Aorta (tissue), 5 donors: ENCODE data around the gene TRIM9. TPM values are rescaled to one million over a fixed set of nuclear protein-coding genes. Genes with fewer than 3 reads are reported as not detected.
"Not testable (repeated sequence)": the region's sequence is repeated elsewhere in the genome, so short reads cannot be mapped to it uniquely, and the experiment has no call there.

Experiments
- ATAC-seq: fragments of 200-7000 bp; cut with Tn5 transposase; one replicate; pipeline ENCODE4 v1.9.1; 2022; ENCODE audit warnings: moderate library complexity; ENCODE audit not compliant: low FRiP score
- DNase-seq, 2 donors: peaks; one replicate each; pipeline ENCODE4 v3.0.0-alpha.2; 2020
- H3K27ac ChIP-seq, 2 donors: one replicate each; pipeline ENCODE4 v1.5.1; 2013; ENCODE audit warnings: low read length in 2 of 2, mild to moderate bottlenecking in 2 of 2, moderate library complexity in 2 of 2, control low read depth in 1 of 2, inconsistent platforms in 1 of 2, low read depth in 1 of 2
- H3K27me3 ChIP-seq, 2 donors: one replicate each; pipeline ENCODE4 v1.6.1; 2013; ENCODE audit warnings: control low read depth in 1 of 2, low read length in 1 of 2, mild to moderate bottlenecking in 1 of 2, moderate library complexity in 1 of 2; ENCODE audit not compliant: insufficient read depth in 2 of 2, control insufficient read depth in 1 of 2
- H3K36me3 ChIP-seq, 2 donors: one replicate each; pipeline ENCODE4 v1.6.1; 2013; ENCODE audit warnings: control low read depth in 1 of 2, low read length in 1 of 2, mild to moderate bottlenecking in 1 of 2; ENCODE audit not compliant: insufficient read depth in 2 of 2, control insufficient read depth in 1 of 2
- H3K4me1 ChIP-seq, 2 donors: one replicate each; pipeline ENCODE4 v1.6.1; 2013; ENCODE audit warnings: low read length in 2 of 2, control low read depth in 1 of 2, mild to moderate bottlenecking in 1 of 2, moderate library complexity in 1 of 2; ENCODE audit not compliant: insufficient read depth in 2 of 2, control insufficient read depth in 1 of 2
- H3K4me3 ChIP-seq, 2 donors: one replicate each; pipeline ENCODE4 v1.5.1; 2013; ENCODE audit warnings: low read length in 2 of 2, control low read depth in 1 of 2, mild to moderate bottlenecking in 1 of 2
- H3K9me3 ChIP-seq: one replicate; pipeline ENCODE4 v1.6.1; 2013; ENCODE audit warnings: mild to moderate bottlenecking, low read length; ENCODE audit not compliant: control insufficient read depth
- WGBS, 2 donors: extraction: QIAGEN DNeasy Blood & Tissue Kit; methylation state at CpG; one replicate each; pipeline ENCODE4 v1.1.7; 2013; 5-methylcytosine and 5-hydroxymethylcytosine counted together
- intact Hi-C, 2 donors: fragments of 100-400 bp; cut with DNase I; formaldehyde crosslinking; loops; one replicate each; pipeline versions ENCODE4 v1.14.2 to v1.15.0; 2022
- polyA plus RNA-seq, 2 donors: library from polyadenylated mRNA; stranded (reverse); fragments of 200-250 nt; gene quantifications; one replicate each; pipeline ENCODE4 v1.2.3, GENCODE V29; 2013
- total RNA-seq, 2 donors: library from RNA; stranded (reverse); fragmentation: NEBNext Ultra II Directional; extraction: Animal tissue kit (Norgen Biotek cat#: 25700); gene quantifications; one replicate each; pipeline ENCODE4 v1.2.1, GENCODE V29; 2021
- donor health status: healthy with polysubstance abuse.
- donor health status: Bipolar disorder and iron deficiency.
- donor health status: DM: no; HTN: no; CAD: no.
- donor health status: DM: no; HTN: no; CAD: no.
- donor health status: DM: yes; HTN: yes; CAD: no.

The TRIM9 gene
- total and polyA plus RNA-seq, 4 donors = 0.23 to 7.9 (median 0.76) TPM

DNA sequence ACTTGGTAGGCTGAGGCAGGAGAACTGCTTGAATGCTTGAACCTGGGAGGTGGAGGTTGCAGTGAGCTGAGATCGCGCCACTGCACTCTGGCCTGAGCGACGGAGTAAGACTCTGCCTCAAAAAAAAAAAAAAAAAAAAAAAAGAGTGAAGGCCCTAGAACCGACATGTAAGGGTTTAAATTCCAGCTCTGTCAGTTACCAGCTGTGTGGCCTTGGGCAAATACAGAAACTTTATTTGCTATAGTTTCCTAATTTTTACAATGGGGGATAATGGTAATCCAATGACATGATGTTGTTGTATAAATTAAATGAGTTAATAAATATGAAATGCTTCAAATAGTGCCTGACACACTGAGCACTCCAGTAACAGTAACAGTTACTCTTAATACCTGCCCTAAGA, 131.0 kb downstream of the TRIM9 start:
- H3K4me3 ChIP-seq = no peak overlapping the region
- H3K36me3 ChIP-seq = no peaks in the 10 kb centered on the region
- ATAC-seq (no peak), DNase-seq (no peak)
- H3K27me3 ChIP-seq = no peaks in the 10 kb centered on the region
- no peaks in the 10 kb centered on the region for H3K9me3 ChIP-seq
- 93 to 96% methylated on average over 5 of the region's 5 CpGs for WGBS, 2 donors
- intact Hi-C loops = loop anchor here in 1 of 2 donors (2.0 kb wide), 1 partner anchor 51 kb away; no protein-coding TSS in a partner anchor
- no peaks in the 10 kb centered on the region for H3K4me1 ChIP-seq
- no peak overlapping the region for H3K27ac ChIP-seq

DNA sequence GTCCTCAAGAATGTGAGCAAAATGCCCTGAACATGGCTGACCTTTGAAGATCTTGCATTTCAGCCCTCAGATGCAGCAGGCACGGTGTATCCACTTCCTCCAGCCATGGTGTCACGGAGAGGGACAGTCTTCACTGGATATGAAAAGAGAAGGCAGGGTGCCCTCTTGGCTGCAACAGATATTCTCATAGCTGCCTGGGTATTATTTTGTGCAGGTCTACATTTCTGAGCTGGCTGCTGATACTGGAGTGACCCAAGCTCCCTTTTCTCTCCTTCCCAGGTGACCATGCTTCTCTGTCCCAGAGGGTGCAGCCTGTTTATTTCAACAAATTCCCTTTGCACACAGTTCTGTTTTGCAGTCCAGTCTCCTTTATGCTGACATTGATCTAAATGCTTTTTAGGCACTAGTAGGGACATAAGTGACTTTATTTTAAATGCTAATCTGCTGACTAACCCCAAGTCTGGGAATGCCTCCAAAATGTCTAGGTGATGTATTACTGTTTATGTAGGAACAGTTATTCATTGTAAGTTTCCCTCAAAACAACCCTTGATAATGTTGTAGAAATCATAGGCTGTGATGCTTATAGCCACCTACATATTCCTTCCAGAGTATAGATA, 133.2 kb downstream of the TRIM9 start:
- WGBS, 2 donors = 0 to 5% methylated on average over 2 of the region's 2 CpGs
- DNase-seq (no peak), ATAC-seq (peak; percentile 79)
- H3K36me3 ChIP-seq = no peaks in the 10 kb centered on the region
- H3K4me3 ChIP-seq = no peak overlapping the region
- intact Hi-C loops = loop anchor here in 1 of 2 donors (2.0 kb wide), 1 partner anchor 53 kb away; no protein-coding TSS in a partner anchor
- H3K9me3 ChIP-seq = no peaks in the 10 kb centered on the region
- H3K27me3 ChIP-seq = no peaks in the 10 kb centered on the region
- peak overlapping the region in 1 of 2 donors; percentile 48 for H3K27ac ChIP-seq
- H3K4me1 ChIP-seq = no peaks in the 10 kb centered on the region

GRCh38 chr14:50957296-50957695, 137.6 kb downstream of the TRIM9 start:
- no peak overlapping the region for H3K4me3 ChIP-seq
- no peak overlapping the region for H3K27ac ChIP-seq
- peak; percentile 64 for ATAC-seq
- intact Hi-C loops = loop anchor here in 1 of 2 donors (5.0 kb wide), 1 partner anchor 260 kb away; no protein-coding TSS in a partner anchor
- no peaks in the 10 kb centered on the region for H3K36me3 ChIP-seq
- H3K27me3 ChIP-seq = no peaks in the 10 kb centered on the region
- DNase-seq = no peak
- no peaks in the 10 kb centered on the region for H3K9me3 ChIP-seq
- no peaks in the 10 kb centered on the region for H3K4me1 ChIP-seq
- 13 to 23% methylated on average over 3 of the region's 3 CpGs for WGBS, 2 donors

DNA sequence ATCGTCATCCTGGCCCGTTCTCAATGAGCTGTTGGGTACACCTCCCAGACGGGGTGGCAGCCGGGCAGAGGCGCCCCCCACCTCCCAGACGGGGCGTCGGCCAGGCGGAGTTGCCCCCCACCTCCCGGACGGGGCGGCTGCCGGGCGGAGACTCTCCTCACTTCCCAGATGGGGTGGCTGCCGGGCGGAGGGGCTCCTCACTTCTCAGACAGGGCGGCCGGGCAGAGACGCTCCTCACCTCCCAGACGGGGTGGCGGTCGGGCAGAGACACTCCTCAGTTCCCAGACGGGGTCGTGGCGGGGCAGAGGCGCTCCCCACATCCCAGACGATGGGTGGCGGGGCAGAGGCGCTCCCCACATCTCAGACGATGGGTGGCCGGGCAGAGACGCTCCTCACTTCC, 138.5 kb downstream of the TRIM9 start:
- H3K27me3 ChIP-seq, H3K36me3 ChIP-seq, H3K4me3 ChIP-seq, ATAC-seq, H3K4me1 ChIP-seq, H3K9me3 ChIP-seq, H3K27ac ChIP-seq, DNase-seq: not testable (repeated sequence)
- intact Hi-C loops = loop anchor here in 1 of 2 donors (5.0 kb wide), 1 partner anchor 261 kb away; no protein-coding TSS in a partner anchor
- 91 to 94% methylated on average over 28 to 32 of the region's 32 CpGs for WGBS, 2 donors

DNA sequence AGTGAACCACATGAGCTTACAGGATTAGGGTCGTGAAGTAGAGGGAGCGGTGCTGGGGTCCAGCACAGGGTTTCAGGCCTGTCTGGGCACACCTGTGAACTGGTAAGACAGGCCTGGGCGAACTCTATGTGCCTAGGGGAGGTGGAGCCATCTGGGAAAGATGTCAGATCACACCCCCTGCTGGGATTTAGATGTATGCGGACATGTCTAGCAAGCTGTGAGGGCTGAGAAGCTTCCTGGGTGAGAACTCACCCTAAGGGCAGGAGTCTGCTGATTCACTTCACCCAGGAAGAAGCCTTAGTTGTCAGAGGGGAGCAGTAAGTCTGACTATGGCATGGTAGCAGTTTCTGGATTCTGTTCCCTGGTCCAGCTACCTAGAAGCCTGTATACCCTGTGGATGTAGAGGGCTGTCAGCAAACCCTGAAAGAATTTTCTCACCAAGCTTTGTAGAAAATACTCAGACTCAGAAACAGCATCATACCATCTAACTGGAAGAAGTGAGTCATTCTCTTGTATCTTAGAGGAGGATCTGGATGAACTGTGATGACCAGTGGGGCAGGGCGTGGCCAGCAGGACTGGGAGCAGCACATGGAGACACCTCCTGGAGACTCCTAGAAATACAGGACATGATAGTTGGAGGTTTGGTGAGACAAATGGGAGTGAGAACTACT, 139.4 kb downstream of the TRIM9 start:
- Histone ChIP-seq H3K27me3 (no peaks in the 10 kb centered on the region), H3K4me1 (no peaks in the 10 kb centered on the region), H3K36me3 (no peaks in the 10 kb centered on the region), H3K4me3 (no peak overlapping the region), H3K9me3 (no peaks in the 10 kb centered on the region), H3K27ac (no peak overlapping the region)
- ATAC-seq = peak; percentile 73
- intact Hi-C loops = loop anchor here (2.0 to 5.0 kb wide), 2 partner anchors 262 to 265 kb away; no protein-coding TSS in a partner anchor
- DNase-seq = peak; percentile 79 to 86
- 90 to 91% methylated on average over 5 of the region's 5 CpGs for WGBS, 2 donors

DNA sequence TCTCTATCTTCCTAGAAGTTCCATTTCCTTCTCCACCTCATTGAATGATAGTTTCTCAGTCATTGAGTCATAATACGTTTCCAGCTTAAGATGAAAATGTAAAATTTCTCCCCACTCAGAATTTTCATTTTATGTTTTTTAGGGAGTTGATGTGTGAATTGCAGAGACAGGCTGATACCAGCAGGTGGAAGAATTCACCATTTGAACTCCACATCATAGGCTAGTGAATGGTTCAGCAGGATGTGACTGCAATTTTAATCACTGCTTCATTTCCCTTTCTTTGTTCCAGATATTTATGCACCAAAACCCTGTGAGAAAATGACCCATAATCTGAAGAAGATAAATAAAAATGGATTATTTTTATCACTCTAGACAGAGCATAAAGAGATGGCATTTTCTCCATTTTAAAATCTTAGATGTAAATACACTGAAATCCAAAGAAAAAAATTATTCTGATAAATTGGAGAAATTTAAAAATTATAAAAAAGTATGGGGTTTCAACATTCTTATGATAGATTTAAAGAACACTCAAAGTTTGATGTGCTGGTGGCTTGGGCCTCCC, 140.0 kb downstream of the TRIM9 start:
- no peaks in the 10 kb centered on the region for H3K36me3 ChIP-seq
- 45 to 47% methylated on average over 1 of the region's 1 CpG for WGBS, 2 donors
- H3K4me1 ChIP-seq = no peaks in the 10 kb centered on the region
- no peak overlapping the region for H3K27ac ChIP-seq
- intact Hi-C loops = loop anchor here (2.0 to 5.0 kb wide), 3 partner anchors 142 to 266 kb away; partner anchors contain the start of gene TRIM9 (in 1 of the 2)
- no peak for DNase-seq
- H3K27me3 ChIP-seq = no peaks in the 10 kb centered on the region
- peak; percentile 85 for ATAC-seq
- H3K4me3 ChIP-seq = no peak overlapping the region
- no peaks in the 10 kb centered on the region for H3K9me3 ChIP-seq

DNA sequence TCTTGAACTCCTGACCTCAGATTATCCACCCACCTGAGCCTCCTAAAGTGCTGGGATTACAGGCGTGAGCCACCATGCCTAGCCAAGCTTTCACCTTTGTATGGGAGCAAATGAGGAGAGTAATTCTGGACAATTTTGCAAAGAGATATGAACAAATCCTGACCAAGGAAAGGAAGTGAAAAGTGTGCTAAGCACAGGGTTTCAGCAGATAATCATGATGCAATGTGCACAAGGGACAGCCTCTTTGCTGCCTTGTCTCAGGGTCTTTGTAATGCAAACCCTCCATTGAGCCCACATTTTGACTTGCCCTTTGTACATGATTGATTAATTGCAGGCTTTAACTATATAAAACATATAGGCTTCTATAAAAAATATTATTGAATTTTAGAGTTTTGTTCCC, 141.4 kb downstream of the TRIM9 start:
- Histone ChIP-seq H3K27me3 (no peaks in the 10 kb centered on the region), H3K4me1 (no peaks in the 10 kb centered on the region), H3K4me3 (no peak overlapping the region), H3K9me3 (no peaks in the 10 kb centered on the region), H3K27ac (no peak overlapping the region), H3K36me3 (no peaks in the 10 kb centered on the region)
- 96 to 100% methylated on average over 1 of the region's 1 CpG for WGBS, 2 donors
- DNase-seq = no peak
- intact Hi-C loops = loop anchor here in 1 of 2 donors (5.0 kb wide), 1 partner anchor 144 kb away; the partner anchor contains the start of gene TRIM9
- ATAC-seq = no peak

DNA sequence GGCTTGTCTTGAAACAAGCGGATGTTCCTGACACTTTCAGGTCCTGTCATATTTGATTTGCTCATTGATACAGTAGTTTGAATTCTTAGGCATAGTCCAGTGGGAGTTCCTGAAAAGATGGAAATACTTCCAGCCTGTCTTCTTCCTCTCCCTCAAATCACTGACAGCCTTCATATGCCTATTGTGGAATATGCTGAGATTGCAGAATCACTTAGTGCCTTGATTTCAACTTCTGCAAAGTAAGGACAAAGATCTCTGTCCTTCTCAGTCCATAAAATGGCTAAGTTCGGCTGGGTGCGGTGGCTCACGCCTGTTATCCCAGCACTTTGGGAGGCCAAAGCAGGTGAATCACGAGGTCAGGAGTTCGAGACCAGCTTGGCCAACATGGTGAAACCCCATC, 143.9 kb downstream of the TRIM9 start:
- ATAC-seq = no peak
- H3K36me3 ChIP-seq = no peaks in the 10 kb centered on the region
- H3K27ac ChIP-seq = no peak overlapping the region
- intact Hi-C loops = loop anchor here in 1 of 2 donors (5.0 kb wide), 1 partner anchor 146 kb away; the partner anchor contains the start of gene TRIM9
- no peaks in the 10 kb centered on the region for H3K9me3 ChIP-seq
- WGBS, 2 donors = 96 to 99% methylated on average over 6 of the region's 6 CpGs
- DNase-seq = no peak
- H3K27me3 ChIP-seq = no peaks in the 10 kb centered on the region
- H3K4me1 ChIP-seq = no peaks in the 10 kb centered on the region
- H3K4me3 ChIP-seq = no peak overlapping the region
